Erythroblast (primary cell): Measurements from ENCODE around the gene NEAT1.
A peak's percentile ranks its signal among the peaks of the same experiment; 100 is the strongest.

Experiments used
- DNase-seq, 2 experiments: peaks; one replicate each; lab custom pipeline; 2025; lab: John Stamatoyannopoulos, UW
- GATA1 ChIP-seq: IDR thresholded peaks from 2 replicates; pipeline ENCODE4 v1.6.1; 2011; ENCODE audit warnings: low read depth, mild to moderate bottlenecking, control low read depth, low read length, moderate library complexity
- POLR2A ChIP-seq: IDR thresholded peaks from 2 replicates; pipeline ENCODE4 v1.6.1; 2011; ENCODE audit warnings: mild to moderate bottlenecking, low read length

NEAT1 gene

DNA sequence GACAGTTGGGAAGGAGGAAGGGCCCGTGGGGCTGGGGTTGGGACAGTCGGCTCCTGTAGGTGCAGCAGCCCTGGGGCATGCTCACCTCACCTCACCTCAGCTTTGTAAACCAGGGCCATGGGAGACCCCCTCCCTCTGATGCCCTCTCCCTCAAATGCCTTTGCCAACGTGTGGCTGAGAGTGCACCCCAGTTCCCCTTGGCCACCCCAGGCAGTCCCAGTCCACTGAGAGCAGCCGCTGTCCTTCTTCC, 4.2 kb upstream of the NEAT1 start:
- peak; percentile 73 to 86 for DNase-seq
- TF ChIP-seq GATA1 (no peak), POLR2A (no peak)

DNA sequence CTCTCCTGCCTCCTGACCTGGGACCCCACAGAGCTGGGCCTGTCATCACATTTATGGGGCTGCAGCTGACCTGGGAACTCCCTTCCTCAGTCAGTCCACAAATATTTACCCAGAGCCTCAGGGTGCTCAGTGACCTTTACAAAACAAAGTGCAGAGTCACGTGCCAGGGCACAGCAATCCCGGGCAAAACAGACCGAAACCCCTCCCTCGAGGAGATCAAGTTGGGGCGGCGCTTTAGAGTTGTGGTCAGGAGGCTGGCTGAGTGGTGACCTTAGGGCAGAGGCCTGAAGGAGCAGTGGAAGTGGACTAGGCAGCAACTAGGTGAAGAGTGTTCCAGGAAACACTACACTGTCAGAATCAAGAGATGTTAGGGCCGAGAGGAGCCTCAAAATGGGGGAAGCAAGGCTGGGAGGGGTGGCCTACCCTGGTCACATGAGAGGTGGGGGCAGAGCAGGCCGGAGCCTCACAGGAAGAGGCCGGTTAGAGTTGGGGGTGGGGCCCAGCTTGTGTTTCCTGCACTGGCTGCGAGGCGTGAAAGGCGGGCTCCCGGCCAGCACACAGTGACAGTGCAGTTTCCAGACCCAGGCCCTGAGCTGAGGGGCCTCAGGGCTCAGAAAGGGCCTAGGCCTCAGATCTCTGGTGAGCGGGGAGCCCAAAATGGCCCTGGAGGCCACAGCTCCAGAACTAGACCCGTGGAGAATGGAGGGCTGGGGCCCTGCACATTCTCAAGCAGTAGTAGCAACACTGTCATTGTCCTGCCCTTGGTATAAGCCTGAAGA, 3.7 kb upstream of the NEAT1 start:
- DNase-seq = peak; percentile 100
- TF ChIP-seq GATA1 (no peak), POLR2A (peak; percentile 92)

DNA sequence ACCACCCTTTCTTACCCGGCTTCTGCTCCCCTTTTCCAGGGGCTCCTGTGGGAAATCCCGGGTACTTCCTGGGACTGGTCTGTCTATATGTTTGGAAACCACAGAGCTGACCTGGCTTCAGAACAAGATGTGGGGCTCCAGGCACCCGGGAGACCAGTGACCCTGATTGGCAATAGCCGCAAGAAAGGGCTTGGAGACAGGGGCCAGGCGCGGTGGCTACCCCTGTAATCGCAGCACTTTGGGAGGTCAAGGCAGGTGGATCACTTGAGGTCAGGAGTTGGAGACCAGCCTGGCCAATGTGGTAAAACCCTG, 3.2 kb upstream of the NEAT1 start:
- no peak for TF ChIP-seq GATA1
- no peak for TF ChIP-seq POLR2A
- no peak for DNase-seq

DNA sequence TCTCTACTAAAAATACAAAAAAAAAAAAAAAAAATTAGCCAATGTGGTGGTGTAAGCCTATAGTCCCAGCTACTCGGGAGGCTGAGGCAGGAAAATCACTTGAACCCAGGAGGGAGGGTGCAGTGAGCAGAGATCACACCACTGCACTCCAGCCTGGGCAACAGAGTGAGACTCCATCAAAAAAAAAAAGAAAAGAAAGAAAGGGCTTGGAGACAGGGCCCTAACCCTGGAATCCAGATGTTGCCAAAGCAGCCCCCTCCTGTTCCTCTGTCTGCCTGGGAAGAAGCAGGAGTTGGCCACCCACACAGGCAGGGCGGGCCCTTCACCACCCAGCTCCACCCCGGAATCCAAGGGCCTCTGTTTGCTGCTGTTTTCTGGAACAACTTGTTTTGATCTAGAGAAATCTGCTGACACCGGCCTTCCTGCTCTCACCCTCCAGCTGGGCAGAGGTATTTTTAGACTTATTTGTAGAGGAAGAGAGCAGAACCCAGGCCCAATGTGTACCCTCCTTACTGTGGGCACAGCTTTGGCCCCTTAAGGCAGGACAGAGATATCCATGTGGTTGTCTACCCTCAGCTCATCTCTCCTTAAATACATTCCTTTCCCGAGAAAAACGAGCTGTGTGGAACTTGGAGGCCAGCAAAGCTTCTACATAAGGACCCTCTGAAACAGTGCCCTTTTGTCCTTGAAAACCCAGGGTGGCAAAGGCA, 2.7 kb upstream of the NEAT1 start:
- DNase-seq = peak; percentile 86 to 93
- TF ChIP-seq GATA1 (no peak), POLR2A (peak; percentile 83)

- no peak for DNase-seq
- no peak for TF ChIP-seq POLR2A
- no peak for TF ChIP-seq GATA1
These were observed 2.1 kb upstream of the NEAT1 start for GRCh38 chr11:65420506-65420905.

GRCh38 chr11:65420979-65421793, 1.4 kb upstream of the NEAT1 start:
- peak; percentile 98 for DNase-seq
- TF ChIP-seq GATA1 (no peak), POLR2A (peak; percentile 97)

DNA sequence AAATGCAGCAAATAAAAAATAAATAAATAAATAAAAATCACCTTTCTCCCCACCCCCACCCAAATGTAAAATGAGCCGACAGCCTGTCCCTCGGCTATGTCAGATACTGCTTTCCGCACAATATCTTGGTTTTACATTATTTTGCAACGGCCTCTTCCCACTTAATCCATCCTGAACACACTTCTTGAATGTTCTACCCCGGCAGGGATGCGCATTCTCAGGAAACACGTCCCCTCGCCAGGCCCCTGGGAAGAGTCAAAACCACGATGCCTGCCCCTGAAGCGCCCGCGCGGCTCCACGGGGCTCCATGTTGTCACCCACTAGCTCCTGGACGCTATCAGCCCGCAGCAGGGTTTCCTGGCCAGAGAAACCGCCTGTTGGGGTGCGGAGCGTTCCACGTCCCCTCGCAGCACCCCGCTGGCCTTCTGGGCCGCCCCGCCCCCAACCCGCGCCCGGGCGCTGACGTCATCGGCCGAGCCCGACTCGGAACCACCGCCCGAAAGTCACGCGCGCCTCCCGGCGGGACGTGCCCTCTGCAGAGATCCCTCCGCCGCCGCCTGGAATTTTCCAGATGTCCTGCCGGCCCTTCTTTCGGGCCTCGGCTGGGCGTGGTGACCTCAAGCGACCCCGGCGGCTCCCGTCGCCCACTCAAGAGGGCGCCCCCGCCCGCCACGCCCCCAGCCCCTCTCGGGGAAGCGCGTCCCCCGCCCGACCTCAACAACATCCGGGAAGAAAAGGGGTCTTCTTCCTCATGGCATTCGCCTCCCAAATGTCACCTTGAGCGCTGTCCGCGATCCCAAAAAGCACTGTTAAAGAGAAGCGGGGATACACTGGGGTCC, 585 bp upstream of the NEAT1 start:
- TF ChIP-seq POLR2A (no peak), GATA1 (peak; percentile 63)
- DNase-seq = peak; percentile 99 to 100

DNA sequence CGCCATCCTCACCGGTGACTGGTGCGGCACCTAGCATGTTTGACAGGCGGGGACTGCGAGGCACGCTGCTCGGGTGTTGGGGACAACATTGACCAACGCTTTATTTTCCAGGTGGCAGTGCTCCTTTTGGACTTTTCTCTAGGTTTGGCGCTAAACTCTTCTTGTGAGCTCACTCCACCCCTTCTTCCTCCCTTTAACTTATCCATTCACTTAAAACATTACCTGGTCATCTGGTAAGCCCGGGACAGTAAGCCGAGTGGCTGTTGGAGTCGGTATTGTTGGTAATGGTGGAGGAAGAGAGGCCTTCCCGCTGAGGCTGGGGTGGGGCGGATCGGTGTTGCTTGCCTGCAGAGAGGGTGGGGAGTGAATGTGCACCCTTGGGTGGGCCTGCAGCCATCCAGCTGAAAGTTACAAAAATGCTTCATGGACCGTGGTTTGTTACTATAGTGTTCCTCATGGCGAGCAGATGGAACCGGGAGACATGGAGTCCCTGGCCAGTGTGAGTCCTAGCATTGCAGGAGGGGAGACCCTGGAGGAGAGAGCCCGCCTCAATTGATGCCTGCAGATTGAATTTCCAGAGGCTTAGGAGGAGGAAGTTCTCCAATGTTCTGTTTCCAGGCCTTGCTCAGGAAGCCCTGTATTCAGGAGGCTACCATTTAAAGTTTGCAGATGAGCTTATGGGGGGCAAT, 1.1 kb downstream of the NEAT1 start:
- DNase-seq = peak; percentile 71 to 88
- TF ChIP-seq GATA1 = no peak
- peak; percentile 64 for TF ChIP-seq POLR2A

DNA sequence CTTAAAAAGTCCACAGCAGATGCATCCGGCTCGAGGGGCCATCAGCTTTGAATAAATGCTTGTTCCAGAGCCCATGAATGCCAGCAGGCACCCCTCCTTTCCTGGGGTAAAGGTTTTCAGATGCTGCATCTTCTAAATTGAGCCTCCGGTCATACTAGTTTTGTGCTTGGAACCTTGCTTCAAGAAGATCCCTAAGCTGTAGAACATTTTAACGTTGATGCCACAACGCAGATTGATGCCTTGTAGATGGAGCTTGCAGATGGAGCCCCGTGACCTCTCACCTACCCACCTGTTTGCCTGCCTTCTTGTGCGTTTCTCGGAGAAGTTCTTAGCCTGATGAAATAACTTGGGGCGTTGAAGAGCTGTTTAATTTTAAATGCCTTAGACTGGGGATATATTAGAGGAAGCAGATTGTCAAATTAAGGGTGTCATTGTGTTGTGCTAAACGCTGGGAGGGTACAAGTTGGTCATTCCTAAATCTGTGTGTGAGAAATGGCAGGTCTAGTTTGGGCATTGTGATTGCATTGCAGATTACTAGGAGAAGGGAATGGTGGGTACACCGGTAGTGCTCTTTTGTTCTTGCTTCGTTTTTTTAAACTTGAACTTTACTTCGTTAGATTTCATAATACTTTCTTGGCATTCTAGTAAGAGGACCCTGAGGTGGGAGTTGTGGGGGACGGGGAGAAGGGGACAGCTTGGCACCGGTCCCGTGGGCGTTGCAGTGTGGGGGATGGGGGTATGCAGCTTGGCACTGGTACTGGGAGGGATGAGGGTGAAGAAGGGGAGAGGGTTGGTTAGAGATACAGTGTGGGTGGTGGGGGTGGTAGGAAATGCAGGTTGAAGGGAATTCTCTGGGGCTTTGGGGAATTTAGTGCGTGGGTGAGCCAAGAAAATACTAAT, 1.9 kb downstream of the NEAT1 start:
- DNase-seq = peak; percentile 72 to 86
- TF ChIP-seq POLR2A (peak; percentile 61), GATA1 (no peak)

- TF ChIP-seq GATA1 (no peak), POLR2A (peak; percentile 85)
- DNase-seq = peak; percentile 90 to 95
These were observed 2.7 kb downstream of the NEAT1 start for GRCh38 chr11:65425105-65425970.

DNA sequence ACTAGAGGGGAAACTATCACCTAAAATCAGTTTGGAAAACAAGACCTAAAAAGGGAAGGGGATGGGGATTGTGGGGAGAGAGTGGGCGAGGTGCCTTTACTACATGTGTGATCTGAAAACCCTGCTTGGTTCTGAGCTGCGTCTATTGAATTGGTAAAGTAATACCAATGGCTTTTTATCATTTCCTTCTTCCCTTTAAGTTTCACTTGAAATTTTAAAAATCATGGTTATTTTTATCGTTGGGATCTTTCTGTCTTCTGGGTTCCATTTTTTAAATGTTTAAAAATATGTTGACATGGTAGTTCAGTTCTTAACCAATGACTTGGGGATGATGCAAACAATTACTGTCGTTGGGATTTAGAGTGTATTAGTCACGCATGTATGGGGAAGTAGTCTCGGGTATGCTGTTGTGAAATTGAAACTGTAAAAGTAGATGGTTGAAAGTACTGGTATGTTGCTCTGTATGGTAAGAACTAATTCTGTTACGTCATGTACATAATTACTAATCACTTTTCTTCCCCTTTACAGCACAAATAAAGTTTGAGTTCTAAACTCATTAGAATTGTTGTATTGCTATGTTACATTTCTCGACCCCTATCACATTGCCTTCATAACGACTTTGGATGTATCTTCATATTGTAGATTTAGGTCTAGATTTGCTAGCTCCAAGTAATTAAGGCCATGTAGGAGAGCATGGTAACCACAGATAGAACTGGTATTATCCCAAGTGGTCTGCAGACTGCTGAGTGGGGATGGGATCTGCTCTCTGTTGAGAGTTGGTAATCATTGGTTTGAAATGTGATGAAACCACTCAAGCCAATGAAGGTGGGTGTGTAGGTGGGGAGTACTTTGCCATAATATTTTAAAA, 3.6 kb downstream of the NEAT1 start:
- DNase-seq = peak; percentile 87 to 92
- no peak for TF ChIP-seq GATA1
- TF ChIP-seq POLR2A = no peak
